Left lung (tissue), 10 donors: ENCODE measurements around the gene CXXC5. TPM values are rescaled to one million over a fixed set of nuclear protein-coding genes. Genes with fewer than 3 reads are reported as not detected.
A peak's percentile ranks its signal among the peaks of the same experiment; 100 is the strongest.

Experiments used
- ATAC-seq: fragments of 200-7000 bp; cut with Tn5 transposase; one replicate; pipeline ENCODE4 v1.9.1; 2020; ENCODE audit warnings: moderate library complexity
- DNase-seq, 4 donors: peaks; one replicate each; pipeline ENCODE4 v3.0.0-alpha.2; 2013 to 2020
- H3K27ac ChIP-seq, 2 donors: fragments of 200-600 bp; sonication (generic) in 1 of 2; one replicate each; pipeline versions ENCODE4 v1.5.0 to v1.8.0; 2020 to 2021
- H3K27me3 ChIP-seq, 2 donors: fragments of 200-600 bp; sonication (generic) in 1 of 2; one replicate each; pipeline versions ENCODE4 v1.5.0 to v1.8.0; 2020 to 2021
- H3K36me3 ChIP-seq, 2 donors: fragments of 200-600 bp; sonication (generic) in 1 of 2; one replicate each; pipeline versions ENCODE4 v1.5.0 to v1.8.0; 2020 to 2021
- H3K4me1 ChIP-seq, 2 donors: fragments of 200-600 bp; one replicate each; pipeline ENCODE4 v1.8.0; 2021
- H3K4me3 ChIP-seq, 2 donors: fragments of 200-600 bp; sonication (generic) in 1 of 2; one replicate each; pipeline versions ENCODE4 v1.5.0 to v1.8.0; 2020 to 2021; ENCODE audit warnings: mild to moderate bottlenecking in 1 of 2
- H3K9me3 ChIP-seq, 2 donors: fragments of 200-600 bp; sonication (generic) in 1 of 2; one replicate each; pipeline versions ENCODE4 v1.5.0 to v1.8.0; 2020 to 2021
- intact Hi-C, 2 donors: fragments of 100-400 bp; cut with DNase I; formaldehyde crosslinking; loops; one replicate each; pipeline versions ENCODE4 v1.11.2 to v1.14.2; 2022
- polyA plus RNA-seq, 6 donors: library from polyadenylated mRNA; unstranded; fragments of 120-200 nt; gene quantifications; one replicate each; pipeline ENCODE4 v1.2.1, GENCODE V29; 2013; ENCODE audit not compliant: insufficient read length in 6 of 6
- total RNA-seq, 2 donors: library from RNA; stranded (reverse); fragmentation: NEBNext Ultra II Directional; extraction: Animal tissue kit (Norgen Biotek cat#: 25700); gene quantifications; one replicate each; pipeline ENCODE4 v1.2.1, GENCODE V29; 2021
- TF ChIP-seq, protein P1 (sequence below), 2 donors: fragments of 200-600 bp; sonication (generic) in 1 of 2; IDR thresholded peaks; one replicate each; pipeline versions ENCODE4 v1.5.0 to v1.8.0; 2021; ENCODE audit warnings: antibody characterized with exemption in 2 of 2
- donor health status: DM: no; HTN: yes; CAD: no.
- donor health status: DM: no; HTN: no; CAD: no.

The CXXC5 gene
- total and polyA plus RNA-seq, 8 donors = 24.5 to 53.5 (median 40.9) TPM

DNA sequence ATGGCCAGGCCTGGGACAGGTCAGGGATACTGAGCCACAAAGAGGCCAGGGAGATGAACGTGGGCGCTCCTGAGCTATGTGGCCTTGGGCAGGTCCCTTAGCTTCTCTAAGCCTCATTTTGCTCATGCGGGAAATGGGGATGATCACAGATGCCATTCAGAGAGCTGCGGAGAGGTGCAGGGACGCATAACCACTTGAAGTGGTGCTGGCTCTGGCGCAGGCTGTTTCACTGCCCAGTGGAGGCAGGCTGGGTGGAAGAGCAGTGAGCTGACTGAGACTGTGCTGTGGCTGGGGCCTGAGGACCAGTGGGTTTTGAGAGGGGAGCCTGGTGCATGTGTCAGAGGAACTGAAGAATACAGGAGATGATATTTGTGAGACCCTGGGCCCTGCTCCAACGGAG is 18.4 kb downstream of the CXXC5 start:
- intact Hi-C loops = no loop called here
- TF ChIP-seq, protein P1, sequence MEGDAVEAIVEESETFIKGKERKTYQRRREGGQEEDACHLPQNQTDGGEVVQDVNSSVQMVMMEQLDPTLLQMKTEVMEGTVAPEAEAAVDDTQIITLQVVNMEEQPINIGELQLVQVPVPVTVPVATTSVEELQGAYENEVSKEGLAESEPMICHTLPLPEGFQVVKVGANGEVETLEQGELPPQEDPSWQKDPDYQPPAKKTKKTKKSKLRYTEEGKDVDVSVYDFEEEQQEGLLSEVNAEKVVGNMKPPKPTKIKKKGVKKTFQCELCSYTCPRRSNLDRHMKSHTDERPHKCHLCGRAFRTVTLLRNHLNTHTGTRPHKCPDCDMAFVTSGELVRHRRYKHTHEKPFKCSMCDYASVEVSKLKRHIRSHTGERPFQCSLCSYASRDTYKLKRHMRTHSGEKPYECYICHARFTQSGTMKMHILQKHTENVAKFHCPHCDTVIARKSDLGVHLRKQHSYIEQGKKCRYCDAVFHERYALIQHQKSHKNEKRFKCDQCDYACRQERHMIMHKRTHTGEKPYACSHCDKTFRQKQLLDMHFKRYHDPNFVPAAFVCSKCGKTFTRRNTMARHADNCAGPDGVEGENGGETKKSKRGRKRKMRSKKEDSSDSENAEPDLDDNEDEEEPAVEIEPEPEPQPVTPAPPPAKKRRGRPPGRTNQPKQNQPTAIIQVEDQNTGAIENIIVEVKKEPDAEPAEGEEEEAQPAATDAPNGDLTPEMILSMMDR (IDR thresholded peaks at IDR 0.05) = no peak
- no peak overlapping the region for H3K27ac ChIP-seq

DNA sequence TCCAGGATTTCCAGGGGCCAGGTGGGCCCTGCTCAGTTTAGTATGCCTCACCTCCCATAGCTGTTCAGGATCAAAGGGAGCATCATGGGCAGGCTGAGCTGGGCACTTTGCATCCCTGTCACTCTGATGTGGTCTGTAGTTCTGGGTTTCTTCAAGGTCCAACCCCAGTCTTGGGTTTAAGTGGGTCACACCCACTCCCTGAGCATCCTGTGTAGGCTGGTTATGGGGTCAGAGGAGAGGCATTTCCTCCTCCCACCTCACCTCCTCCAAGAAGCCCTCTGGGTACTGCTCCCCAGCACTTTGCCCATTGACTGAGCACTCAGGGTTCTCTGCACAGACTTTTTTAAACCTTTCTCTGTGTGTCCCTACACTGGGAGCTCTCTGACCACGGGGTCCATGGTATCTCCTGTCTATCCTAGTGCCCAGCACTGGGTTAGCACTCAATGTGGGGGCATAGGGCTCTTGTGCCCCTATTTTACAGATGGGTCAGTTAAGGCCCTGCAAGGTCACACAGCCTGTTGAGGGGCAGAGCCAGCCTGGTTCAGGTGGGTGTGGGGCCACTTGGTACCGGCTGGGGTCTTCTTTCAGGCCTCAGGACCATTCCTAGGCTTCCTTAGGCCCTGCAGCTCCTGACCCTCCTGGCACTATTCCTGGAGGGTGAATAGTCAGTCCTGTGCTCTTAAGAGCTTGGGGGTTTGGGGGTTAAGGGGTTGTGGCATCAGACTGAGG is 19.0 kb downstream of the CXXC5 start:
- ATAC-seq (no peak), DNase-seq (no peak)
- no peaks in the 10 kb centered on the region for H3K36me3 ChIP-seq
- intact Hi-C loops = no loop called here
- no peaks in the 10 kb centered on the region for H3K9me3 ChIP-seq
- H3K4me1 ChIP-seq = peaks cover 40 to 92% of the 10 kb centered on the region in 2 donors
- H3K4me3 ChIP-seq = no peak overlapping the region
- TF ChIP-seq, protein P1 (IDR thresholded peaks at IDR 0.05) = no peak
- H3K27me3 ChIP-seq = peaks cover 0 to 30% of the 10 kb centered on the region in 2 donors
- H3K27ac ChIP-seq = peak overlapping the region; percentile 80 to 83

More for the DNA sequence above, 18.4 kb downstream of the CXXC5 start:
- ATAC-seq = no peak
- DNase-seq = no peak
- H3K4me1 ChIP-seq = peaks cover 38 to 92% of the 10 kb centered on the region in 2 donors
- H3K9me3 ChIP-seq = no peaks in the 10 kb centered on the region
- no peak overlapping the region for H3K4me3 ChIP-seq
- peaks cover 0 to 30% of the 10 kb centered on the region in 2 donors for H3K27me3 ChIP-seq
- H3K36me3 ChIP-seq = no peaks in the 10 kb centered on the region

DNA sequence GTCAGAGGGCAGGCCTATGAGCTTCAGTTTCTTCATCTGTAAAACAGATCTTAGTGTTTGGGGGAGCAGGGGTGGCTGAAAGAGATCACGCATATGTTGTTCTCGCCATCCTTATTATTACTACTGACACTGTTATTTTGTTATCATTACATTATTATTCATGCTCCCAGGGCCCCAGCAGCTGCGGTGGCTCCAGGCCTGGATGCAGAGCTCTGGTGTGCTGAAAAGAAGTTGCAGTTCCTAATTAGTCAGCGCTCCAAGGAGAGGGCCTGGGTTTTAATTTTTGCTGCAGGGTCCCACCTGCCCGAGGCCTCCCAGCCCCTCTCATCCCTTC is 19.5 kb downstream of the CXXC5 start:
- peaks cover 0 to 30% of the 10 kb centered on the region in 2 donors for H3K27me3 ChIP-seq
- H3K9me3 ChIP-seq = no peaks in the 10 kb centered on the region
- TF ChIP-seq, protein P1 (IDR thresholded peaks at IDR 0.05) = no peak
- H3K27ac ChIP-seq = peak overlapping the region; percentile 80 to 83
- ATAC-seq = no peak
- H3K4me3 ChIP-seq = peak overlapping the region; percentile 10 to 40
- no peaks in the 10 kb centered on the region for H3K36me3 ChIP-seq
- no peak for DNase-seq
- intact Hi-C loops = no loop called here
- H3K4me1 ChIP-seq = peaks cover 40 to 93% of the 10 kb centered on the region in 2 donors

DNA sequence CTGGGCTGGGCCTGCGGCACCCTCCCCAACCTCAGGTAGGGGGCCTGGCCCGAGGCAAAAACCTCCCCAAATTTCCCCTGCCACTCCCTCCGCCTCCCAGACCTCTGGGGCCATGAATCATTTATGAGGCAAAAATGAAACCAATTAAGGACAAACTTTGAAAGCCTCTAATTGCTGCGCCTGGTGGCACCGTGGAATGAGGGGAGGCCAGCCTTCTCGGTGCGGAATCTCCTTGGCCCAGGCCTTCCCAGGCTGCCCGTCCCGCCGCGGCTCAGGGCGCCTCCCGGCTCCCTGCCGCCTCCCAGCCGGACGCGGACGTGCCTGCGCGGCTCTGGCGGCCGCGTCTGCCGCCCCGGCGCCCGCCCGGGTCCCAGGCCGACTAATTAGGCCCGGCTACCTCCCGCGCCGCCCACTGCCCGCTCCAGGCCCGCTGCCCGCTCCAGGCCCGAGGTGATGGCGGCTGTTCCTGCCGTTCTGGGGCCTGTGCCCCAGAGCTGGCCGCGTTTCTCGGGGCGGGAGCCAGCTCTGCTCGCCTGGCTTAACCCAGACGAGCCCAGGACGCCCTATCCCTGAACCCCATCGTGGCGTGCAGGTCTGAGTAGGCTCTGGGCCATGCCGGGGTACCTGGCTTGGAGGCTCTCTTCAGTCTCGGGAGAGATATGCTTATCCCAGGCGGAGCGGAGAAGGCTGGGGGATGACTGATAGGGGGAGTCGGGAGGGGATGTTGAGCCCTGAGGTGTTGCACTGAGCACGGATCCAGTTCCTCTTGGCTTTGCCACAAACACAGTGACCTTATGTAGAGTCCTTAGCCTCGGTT is 20.1 kb downstream of the CXXC5 start:
- H3K9me3 ChIP-seq = no peaks in the 10 kb centered on the region
- H3K4me1 ChIP-seq = peaks cover 40 to 90% of the 10 kb centered on the region in 2 donors
- peak overlapping the region; percentile 80 to 83 for H3K27ac ChIP-seq
- ATAC-seq = peak; percentile 49
- peaks cover 0 to 30% of the 10 kb centered on the region in 2 donors for H3K27me3 ChIP-seq
- no peaks in the 10 kb centered on the region for H3K36me3 ChIP-seq
- intact Hi-C loops = no loop called here
- TF ChIP-seq, protein P1 (IDR thresholded peaks at IDR 0.05) = no peak
- H3K4me3 ChIP-seq = peak overlapping the region; percentile 10 to 40
- DNase-seq = peak in 1 of 4 donors; percentile 48
